A549 treated with RU486 at 1 μM for 4 hours (cell line): ENCODE results near the gene RAP2B. TPM values are rescaled to one million over a fixed set of nuclear protein-coding genes. Genes with fewer than 3 reads are reported as not detected.

Experiments
- total RNA-seq: library from RNA; stranded (reverse); fragments of 200-300 nt; extraction: Qiagen RNA extraction; gene quantifications from 5 replicates; pipeline ENCODE4 v1.2.3, GENCODE V29; 2022; ENCODE audit warnings: low read depth

RAP2B gene
- total RNA-seq = 6.1 to 8.7 TPM (median 8.4 TPM) in 5 replicates

GRCh38 chr3:153161714-153162512 is at the start of gene RAP2B:
TSS of gene RAP2B (plus strand) at chr3:153162226. CDS start at chr3:153162694, 468 bp downstream.

